Heart left ventricle (tissue), 13 donors: ENCODE results near the gene CXCL3.

ENCODE experiments used
- CTCF ChIP-seq, 12 donors: fragments of 200-600 bp; sonication (generic) in 4 of 12; IDR thresholded peaks; one replicate each; pipeline versions ENCODE4 v1.5.0 to v1.8.0; 2018 to 2022; ENCODE audit warnings: antibody characterized with exemption in 12 of 12, mild to moderate bottlenecking in 5 of 12
- POLR2A ChIP-seq, 2 donors: fragments of 450-650 bp; IDR thresholded peaks; one replicate each; pipeline ENCODE4 v1.6.1; 2017; ENCODE audit warnings: antibody characterized with exemption in 2 of 2, mild to moderate bottlenecking in 2 of 2, moderate library complexity in 2 of 2
- donor health status: ischemic (EF 13 %, LVEDD 7.1; RV severe dilation, severe dysfunction).
- donor health status: DM: no; HTN: yes; CAD: no.
- donor health status: DM: no; HTN: no; CAD: no.
- donor health status: ischemic (EF 25% LVEDD 6.9; RV normal size, moderate dysfunction).
- donor health status: ischemic (EF 25% LVEDD 5.7; RV mildly dilated, moderate dysfunction).
- donor health status: ischemic (EF 35%, LVEDD 5.7; RV mildly dilated, moderate dysfunction).
- donor health status: nonischemic (EF 11% LVEDD 7.7; RV severe dilation, severe dysfunction).
- donor health status: DM: yes; HTN: yes; CAD: no.
- donor health status: PGD.
- donor health status: ischemic (EF 29% LVEDD 5.4; RV normal size, mild dysfunction).
- donor health status: nonischemic (EF 23%, LVEDD 6.1; RV moderate dilation, normal function).

GRCh38 chr4:73992050-73992449 is 46.4 kb downstream of the CXCL3 start:
- TF ChIP-seq POLR2A (IDR thresholded peaks at IDR 0.05): no peak
- TF ChIP-seq CTCF (IDR thresholded peaks at IDR 0.05): no peak
